ENCODE measurements around the gene LSM3.

- TF ChIP-seq, protein P1, sequence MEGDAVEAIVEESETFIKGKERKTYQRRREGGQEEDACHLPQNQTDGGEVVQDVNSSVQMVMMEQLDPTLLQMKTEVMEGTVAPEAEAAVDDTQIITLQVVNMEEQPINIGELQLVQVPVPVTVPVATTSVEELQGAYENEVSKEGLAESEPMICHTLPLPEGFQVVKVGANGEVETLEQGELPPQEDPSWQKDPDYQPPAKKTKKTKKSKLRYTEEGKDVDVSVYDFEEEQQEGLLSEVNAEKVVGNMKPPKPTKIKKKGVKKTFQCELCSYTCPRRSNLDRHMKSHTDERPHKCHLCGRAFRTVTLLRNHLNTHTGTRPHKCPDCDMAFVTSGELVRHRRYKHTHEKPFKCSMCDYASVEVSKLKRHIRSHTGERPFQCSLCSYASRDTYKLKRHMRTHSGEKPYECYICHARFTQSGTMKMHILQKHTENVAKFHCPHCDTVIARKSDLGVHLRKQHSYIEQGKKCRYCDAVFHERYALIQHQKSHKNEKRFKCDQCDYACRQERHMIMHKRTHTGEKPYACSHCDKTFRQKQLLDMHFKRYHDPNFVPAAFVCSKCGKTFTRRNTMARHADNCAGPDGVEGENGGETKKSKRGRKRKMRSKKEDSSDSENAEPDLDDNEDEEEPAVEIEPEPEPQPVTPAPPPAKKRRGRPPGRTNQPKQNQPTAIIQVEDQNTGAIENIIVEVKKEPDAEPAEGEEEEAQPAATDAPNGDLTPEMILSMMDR (IDR thresholded peaks at IDR 0.05): no peak
- TF ChIP-seq ZFX (IDR thresholded peaks at IDR 0.05; ENCODE audit: borderline replicate concordance): no peak
These were observed 57.3 kb downstream of the LSM3 start for GRCh38 chr3:14235912-14236295.

Data from 22Rv1 (cell line).